Gastrocnemius medialis (tissue), 4 donors: ENCODE results near the gene PYDC2.

Source experiments
- POLR2A ChIP-seq, 2 donors: fragments of 450-650 bp; IDR thresholded peaks; one replicate each; pipeline ENCODE4 v1.6.1; 2017; ENCODE audit warnings: antibody characterized with exemption in 2 of 2, mild to moderate bottlenecking in 2 of 2, moderate library complexity in 2 of 2
- TF ChIP-seq, protein P1 (sequence below), 5 experiments: fragments of 450-650 bp in 3 of 5; fragments of 200-600 bp in 2 of 5; sonication (generic) in 2 of 5; IDR thresholded peaks in 4 of 5; conservative IDR thresholded peaks in 1 of 5; 1 replicate in 4 of 5; 2 replicates in 1 of 5; pipeline ENCODE4 v1.5.1; 2016 to 2019; ENCODE audit warnings: antibody characterized with exemption in 5 of 5, mild to moderate bottlenecking in 3 of 5, moderate library complexity in 3 of 5

DNA sequence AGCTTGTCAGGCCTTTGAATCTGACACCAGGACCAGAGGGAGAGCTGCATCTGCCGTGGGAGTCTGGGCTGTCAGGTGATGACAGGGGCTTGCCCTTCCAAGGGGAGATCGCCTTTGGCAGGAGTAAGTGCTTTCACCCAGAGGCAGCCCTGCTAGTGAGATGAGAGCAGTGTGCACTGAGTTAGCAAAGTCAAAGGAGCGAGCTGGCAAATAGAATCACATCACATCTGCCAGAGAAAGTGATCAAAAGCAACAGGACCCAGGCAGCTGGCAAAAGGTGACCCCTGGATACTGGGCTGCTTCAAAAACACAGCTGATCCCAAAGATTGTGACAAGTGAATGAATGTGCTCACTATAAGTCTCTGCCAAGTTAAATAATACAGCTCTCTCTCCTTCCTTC, 36.1 kb upstream of the PYDC2 start:
- TF ChIP-seq, protein P1, sequence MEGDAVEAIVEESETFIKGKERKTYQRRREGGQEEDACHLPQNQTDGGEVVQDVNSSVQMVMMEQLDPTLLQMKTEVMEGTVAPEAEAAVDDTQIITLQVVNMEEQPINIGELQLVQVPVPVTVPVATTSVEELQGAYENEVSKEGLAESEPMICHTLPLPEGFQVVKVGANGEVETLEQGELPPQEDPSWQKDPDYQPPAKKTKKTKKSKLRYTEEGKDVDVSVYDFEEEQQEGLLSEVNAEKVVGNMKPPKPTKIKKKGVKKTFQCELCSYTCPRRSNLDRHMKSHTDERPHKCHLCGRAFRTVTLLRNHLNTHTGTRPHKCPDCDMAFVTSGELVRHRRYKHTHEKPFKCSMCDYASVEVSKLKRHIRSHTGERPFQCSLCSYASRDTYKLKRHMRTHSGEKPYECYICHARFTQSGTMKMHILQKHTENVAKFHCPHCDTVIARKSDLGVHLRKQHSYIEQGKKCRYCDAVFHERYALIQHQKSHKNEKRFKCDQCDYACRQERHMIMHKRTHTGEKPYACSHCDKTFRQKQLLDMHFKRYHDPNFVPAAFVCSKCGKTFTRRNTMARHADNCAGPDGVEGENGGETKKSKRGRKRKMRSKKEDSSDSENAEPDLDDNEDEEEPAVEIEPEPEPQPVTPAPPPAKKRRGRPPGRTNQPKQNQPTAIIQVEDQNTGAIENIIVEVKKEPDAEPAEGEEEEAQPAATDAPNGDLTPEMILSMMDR (IDR thresholded peaks at IDR 0.05 in 4 of 5, conservative IDR thresholded peaks at IDR 0.05 in 1 of 5) = no peak
- TF ChIP-seq POLR2A (IDR thresholded peaks at IDR 0.05) = no peak
